Type B pancreatic cell (in vitro differentiated cells): Measurements from ENCODE around the gene CYP24A1. TPM values are rescaled to one million over a fixed set of nuclear protein-coding genes. Genes with fewer than 3 reads are reported as not detected.

ENCODE experiments used
- DNase-seq: peaks from one replicate; pipeline ENCODE4 v3.0.0; 2021; ENCODE audit warnings: mixed read lengths; ENCODE audit not compliant: unreplicated experiment; ENCODE audit errors: extremely low spot score
- H3K27ac Mint-ChIP-seq: 2 replicates; pipeline ENCODE4 v1.8.0; 2021; ENCODE audit warnings: mild to moderate bottlenecking, mixed read lengths
- H3K27me3 Mint-ChIP-seq: 2 replicates; pipeline ENCODE4 v1.8.0; 2021; ENCODE audit warnings: mixed read lengths
- H3K36me3 Mint-ChIP-seq: 2 replicates; pipeline ENCODE4 v1.8.0; 2021; ENCODE audit warnings: mixed read lengths
- H3K4me1 Mint-ChIP-seq: one replicate; pipeline ENCODE4 v1.8.0; 2021; ENCODE audit warnings: mixed read lengths; ENCODE audit not compliant: unreplicated experiment
- H3K4me3 Mint-ChIP-seq: 2 replicates; pipeline ENCODE4 v1.8.0; 2021; ENCODE audit warnings: mild to moderate bottlenecking, mixed read lengths
- H3K9me3 Mint-ChIP-seq: 2 replicates; pipeline ENCODE4 v1.8.0; 2021; ENCODE audit warnings: mixed read lengths
- total RNA-seq: library from RNA; stranded (reverse); gene quantifications from 2 replicates; pipeline ENCODE4 v1.2.1, GENCODE V29; 2021; ENCODE audit warnings: low replicate concordance
- TF ChIP-seq, protein P1 (sequence below): fragments of 200-600 bp; sonication (generic); conservative IDR thresholded peaks from 2 replicates; pipeline ENCODE4 v1.5.0; 2021; ENCODE audit warnings: antibody characterized with exemption, mild to moderate bottlenecking

Gene CYP24A1
- total RNA-seq, 1 donor from 2014 or later = 7.1 TPM

DNA sequence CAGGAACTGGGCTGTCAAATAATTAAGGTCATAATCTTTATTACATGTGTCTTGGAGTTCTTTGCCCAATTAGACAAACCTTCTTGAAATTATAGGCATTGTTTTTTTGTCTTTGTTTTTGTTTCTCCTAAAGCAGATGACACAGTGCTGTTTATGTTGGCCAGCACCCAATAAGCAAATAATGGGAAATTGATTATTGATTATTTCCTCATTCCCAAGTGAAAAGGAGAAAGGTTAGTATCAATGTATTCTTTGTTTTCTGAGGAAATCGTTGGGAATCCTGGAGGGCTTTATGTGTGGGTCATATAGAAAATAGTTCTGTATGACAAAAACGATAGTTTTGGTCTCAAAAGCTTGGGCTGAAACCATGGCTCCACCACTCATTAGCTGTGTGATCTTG lies 4.5 kb upstream of the CYP24A1 start:
- Mint-ChIP-seq H3K27ac (no peak overlapping the region), H3K27me3 (peaks cover 39% of the 10 kb centered on the region), H3K9me3 (no peaks in the 10 kb centered on the region), H3K4me3 (no peak overlapping the region), H3K4me1 (peaks cover 12% of the 10 kb centered on the region), H3K36me3 (no peaks in the 10 kb centered on the region)
- TF ChIP-seq, protein P1, sequence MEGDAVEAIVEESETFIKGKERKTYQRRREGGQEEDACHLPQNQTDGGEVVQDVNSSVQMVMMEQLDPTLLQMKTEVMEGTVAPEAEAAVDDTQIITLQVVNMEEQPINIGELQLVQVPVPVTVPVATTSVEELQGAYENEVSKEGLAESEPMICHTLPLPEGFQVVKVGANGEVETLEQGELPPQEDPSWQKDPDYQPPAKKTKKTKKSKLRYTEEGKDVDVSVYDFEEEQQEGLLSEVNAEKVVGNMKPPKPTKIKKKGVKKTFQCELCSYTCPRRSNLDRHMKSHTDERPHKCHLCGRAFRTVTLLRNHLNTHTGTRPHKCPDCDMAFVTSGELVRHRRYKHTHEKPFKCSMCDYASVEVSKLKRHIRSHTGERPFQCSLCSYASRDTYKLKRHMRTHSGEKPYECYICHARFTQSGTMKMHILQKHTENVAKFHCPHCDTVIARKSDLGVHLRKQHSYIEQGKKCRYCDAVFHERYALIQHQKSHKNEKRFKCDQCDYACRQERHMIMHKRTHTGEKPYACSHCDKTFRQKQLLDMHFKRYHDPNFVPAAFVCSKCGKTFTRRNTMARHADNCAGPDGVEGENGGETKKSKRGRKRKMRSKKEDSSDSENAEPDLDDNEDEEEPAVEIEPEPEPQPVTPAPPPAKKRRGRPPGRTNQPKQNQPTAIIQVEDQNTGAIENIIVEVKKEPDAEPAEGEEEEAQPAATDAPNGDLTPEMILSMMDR = no peak
- DNase-seq = no peak

DNA sequence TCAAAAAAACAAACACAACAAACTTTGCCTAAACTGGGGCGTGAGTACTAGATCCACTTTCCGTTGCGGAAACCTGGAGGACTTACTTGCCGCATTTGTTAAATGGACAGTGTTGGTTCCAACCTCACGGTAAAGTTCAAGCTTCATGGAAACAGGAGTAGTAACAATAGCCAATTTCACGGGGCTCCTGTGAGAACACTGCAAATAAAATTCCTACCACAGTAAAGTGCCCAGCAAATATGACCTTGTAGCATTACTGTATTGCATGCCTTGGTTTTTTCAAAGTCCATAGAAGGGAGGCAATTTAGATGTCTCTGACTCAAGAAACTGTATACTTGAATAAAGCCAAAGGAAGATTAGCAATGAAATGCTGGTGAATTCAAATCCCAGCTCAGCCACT lies 3.6 kb upstream of the CYP24A1 start:
- H3K27me3 Mint-ChIP-seq = peaks cover 45% of the 10 kb centered on the region
- H3K36me3 Mint-ChIP-seq = no peaks in the 10 kb centered on the region
- peaks cover 12% of the 10 kb centered on the region for H3K4me1 Mint-ChIP-seq
- DNase-seq = no peak
- no peak overlapping the region for H3K27ac Mint-ChIP-seq
- no peak overlapping the region for H3K4me3 Mint-ChIP-seq
- TF ChIP-seq, protein P1 = no peak
- no peaks in the 10 kb centered on the region for H3K9me3 Mint-ChIP-seq

DNA sequence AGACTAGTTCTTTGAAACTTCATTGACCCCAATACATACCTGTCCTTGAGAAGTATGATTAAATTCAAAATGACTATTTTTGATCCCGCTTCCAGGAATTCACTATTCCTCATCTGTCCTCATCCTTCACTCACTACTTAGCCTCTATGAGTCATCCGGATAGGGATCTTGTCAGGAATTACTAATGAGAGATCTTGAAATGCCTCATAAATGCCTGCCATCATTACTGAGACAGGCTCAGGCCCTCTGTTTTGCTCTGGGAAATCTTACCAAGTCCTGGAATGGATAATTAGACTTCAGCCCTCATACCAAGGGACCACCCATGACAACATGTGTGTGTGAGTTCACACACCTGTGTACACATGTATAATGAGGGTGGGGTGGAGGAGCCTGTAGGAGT lies 2.8 kb upstream of the CYP24A1 start:
- TF ChIP-seq, protein P1 = no peak
- DNase-seq = no peak
- H3K27me3 Mint-ChIP-seq = peaks cover 52% of the 10 kb centered on the region
- no peaks in the 10 kb centered on the region for H3K9me3 Mint-ChIP-seq
- no peak overlapping the region for H3K4me3 Mint-ChIP-seq
- H3K4me1 Mint-ChIP-seq = peaks cover 12% of the 10 kb centered on the region
- H3K36me3 Mint-ChIP-seq = no peaks in the 10 kb centered on the region
- H3K27ac Mint-ChIP-seq = no peak overlapping the region

DNA sequence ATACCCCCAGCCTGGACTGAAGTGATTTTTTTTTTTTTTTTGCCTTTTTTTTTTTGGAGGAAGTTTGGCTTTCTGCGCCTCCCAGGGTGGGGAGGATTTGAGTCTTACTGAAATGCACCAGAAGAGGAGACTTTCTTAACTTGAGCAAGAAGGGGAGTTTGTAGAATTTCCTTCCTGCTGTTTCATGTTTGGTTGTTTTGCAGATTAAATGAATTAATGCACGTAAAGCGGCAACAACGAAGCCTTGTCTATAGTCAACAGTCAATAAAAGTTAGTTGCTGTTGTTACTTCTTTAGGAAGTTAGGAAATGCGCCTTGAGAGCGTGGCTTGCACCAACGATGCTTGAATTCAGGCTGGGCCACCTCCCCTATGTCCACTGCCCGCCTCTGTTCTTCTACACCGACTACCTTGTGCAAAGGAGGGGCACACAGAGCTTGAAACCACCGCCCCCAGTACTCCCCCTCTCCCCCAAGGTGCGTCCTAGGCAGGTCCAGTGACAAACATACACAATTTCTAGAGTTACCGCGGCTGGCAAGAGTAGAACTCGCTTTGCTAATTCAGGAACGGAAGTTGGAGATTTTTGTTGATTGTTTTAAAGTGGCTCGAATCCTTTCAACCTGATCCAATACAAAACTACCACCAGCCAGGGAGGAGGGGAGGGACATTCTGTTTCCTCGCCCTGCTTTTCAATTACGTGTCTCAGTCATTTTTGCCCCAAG lies 830 bp upstream of the CYP24A1 start:
- no peaks in the 10 kb centered on the region for H3K9me3 Mint-ChIP-seq
- H3K36me3 Mint-ChIP-seq = no peaks in the 10 kb centered on the region
- TF ChIP-seq, protein P1 = no peak
- H3K27ac Mint-ChIP-seq = peak overlapping the region; percentile 29
- H3K27me3 Mint-ChIP-seq = peaks cover 66% of the 10 kb centered on the region
- peaks cover 18% of the 10 kb centered on the region for H3K4me1 Mint-ChIP-seq
- peak overlapping the region; percentile 80 for H3K4me3 Mint-ChIP-seq
- no peak for DNase-seq

DNA sequence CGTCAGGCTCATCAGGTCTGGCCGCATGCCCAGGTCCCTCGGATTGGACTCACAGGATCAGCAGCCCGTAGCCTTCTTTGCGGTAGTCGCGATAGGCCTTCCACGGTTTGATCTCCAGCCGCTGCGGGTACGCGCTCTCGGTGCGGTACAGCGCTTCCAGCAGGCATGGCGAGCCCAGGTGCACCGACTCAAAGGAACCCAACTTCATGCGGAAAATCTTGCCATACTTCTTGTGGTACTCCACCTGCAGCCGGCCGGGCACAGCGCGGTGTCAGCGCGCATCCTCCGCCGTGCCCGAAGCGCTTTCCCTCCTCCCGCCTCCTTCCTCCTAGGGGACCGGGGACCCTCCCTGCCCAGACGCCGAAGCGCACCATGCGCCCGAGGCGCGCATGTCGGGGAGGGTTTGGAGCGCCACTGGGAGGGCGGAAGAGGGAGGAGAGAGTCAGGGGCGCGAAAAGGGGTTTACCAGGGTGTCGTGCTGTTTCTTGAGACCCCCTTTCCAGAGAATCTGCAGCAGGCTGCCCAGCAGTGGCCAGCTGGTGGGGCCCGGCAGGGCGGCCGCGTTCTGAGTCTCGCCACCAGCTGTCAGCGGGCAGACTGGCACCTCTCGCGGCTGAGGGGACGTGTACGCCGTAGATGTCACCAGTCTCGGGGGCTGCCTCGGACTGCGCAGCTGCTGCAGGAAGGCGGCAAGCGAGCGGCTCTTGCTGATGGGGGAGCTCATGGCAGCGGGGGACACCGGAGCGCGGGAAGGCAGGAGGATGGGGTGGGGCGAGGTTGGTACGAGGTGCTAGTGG lies 732 bp downstream of the CYP24A1 start:
- H3K9me3 Mint-ChIP-seq = no peaks in the 10 kb centered on the region
- H3K27me3 Mint-ChIP-seq = peaks cover 80% of the 10 kb centered on the region
- H3K4me1 Mint-ChIP-seq = peaks cover 28% of the 10 kb centered on the region
- H3K4me3 Mint-ChIP-seq = peak overlapping the region; percentile 86
- H3K27ac Mint-ChIP-seq = peak overlapping the region; percentile 43
- TF ChIP-seq, protein P1 = no peak
- H3K36me3 Mint-ChIP-seq = peaks cover 4% of the 10 kb centered on the region
- no peak for DNase-seq
